ENCODE results near the gene CRADD. TPM values are rescaled to one million over a fixed set of nuclear protein-coding genes. Genes with fewer than 3 reads are reported as not detected.
"Not testable (repeated sequence)": the region's sequence is repeated elsewhere in the genome, so short reads cannot be mapped to it uniquely, and the experiment has no call there.

The CRADD gene
- total RNA-seq, 1 experiment from 2014 or later, result 18.3 TPM

DNA sequence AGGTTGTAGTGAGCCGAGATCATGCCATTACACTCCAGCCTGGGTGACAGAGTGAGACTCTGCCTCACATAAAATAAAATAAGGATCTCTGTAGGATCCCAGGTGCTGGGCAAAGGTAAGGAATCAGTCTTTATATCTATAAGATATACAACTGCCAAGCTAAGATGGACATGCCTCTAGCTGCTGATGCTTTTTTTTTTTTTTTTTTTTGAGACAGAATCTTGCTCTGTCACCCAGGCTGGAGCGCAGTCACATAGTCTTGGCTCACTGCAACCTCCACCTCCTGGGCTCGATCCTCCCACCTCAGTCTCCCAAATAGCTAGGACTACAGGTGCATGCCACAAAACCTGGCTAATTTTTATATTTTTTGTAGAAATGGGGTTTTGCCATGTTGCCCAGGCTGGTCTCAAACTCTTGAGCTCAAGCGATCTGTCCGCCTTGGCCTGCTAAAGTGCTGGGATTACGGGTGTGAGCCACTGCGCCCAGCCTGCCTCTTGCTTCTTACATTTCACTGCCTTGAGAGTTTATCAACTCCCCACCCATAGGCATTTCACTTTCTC, 208.9 kb downstream of the CRADD start:
- not testable (repeated sequence) for H3K9me3 ChIP-seq (ENCODE audit: low read length); DNase-seq; H3K9me2 ChIP-seq (replicated peaks; ENCODE audit: insufficient read depth, low read length); H3K27me3 ChIP-seq (ENCODE audit: low read length); H3K4me2 ChIP-seq (ENCODE audit: low read depth, low read length, poor library complexity, severe bottlenecking); H3K27ac ChIP-seq (ENCODE audit: low read length); H3K36me3 ChIP-seq (ENCODE audit: insufficient read depth, low read length); H4K20me1 ChIP-seq (ENCODE audit: insufficient read depth, low read depth, low read length); H3K9ac ChIP-seq (ENCODE audit: low read length); H2AFZ ChIP-seq (ENCODE audit: low read length); H3K4me3 ChIP-seq (ENCODE audit: low read length); H3K79me2 ChIP-seq (ENCODE audit: low read length)
- H3K4me1 ChIP-seq (ENCODE audit: low read length), result peaks cover 16% of the 10 kb centered on the region

DNA sequence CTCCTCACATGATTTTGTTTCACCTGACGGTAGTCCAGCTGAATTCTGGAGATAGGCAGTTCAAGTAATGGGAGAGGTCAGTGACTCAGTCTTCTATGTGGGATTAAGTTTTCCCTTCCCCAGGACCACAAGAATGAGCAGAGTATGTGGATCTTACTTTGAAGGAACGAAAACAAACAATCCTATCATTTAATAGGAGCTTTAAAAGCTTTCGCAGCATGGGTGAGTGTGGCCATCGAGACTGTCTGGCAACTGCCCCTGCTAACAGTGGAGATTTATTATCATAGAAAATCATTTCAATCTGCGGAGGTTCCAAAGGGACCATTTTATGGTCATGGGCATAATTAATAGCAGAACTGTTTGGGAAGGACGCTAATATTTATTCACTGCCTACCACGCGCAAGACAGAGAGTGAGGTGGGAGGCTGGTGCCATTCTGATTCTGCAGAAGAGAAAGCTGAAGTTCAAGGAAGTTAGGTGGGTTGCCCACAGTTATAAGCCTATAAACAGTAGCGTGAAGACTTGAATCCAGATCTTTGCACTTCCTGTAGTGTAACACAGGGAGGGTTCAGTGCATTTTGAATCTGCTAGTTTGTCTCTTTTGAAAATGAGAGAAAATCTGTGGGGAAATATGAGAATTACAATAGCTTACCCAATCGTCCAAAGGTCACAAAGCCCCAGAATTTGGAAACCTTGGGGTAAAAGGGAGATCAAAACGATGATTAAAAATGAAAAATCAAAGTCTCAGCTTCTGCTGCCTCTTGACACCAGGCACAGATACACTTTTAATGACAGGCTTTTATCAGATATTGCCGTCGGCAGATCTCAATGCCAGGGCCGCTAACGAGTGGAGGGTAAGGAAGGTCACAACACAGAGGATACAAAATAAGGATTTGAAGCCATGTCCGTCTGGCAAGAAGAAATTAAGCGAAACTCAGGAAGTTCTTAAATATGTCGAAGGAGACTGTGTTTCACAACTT, 209.6 kb downstream of the CRADD start:
- H4K20me1 ChIP-seq (ENCODE audit: insufficient read depth, low read depth, low read length), result no peaks in the 10 kb centered on the region

DNA sequence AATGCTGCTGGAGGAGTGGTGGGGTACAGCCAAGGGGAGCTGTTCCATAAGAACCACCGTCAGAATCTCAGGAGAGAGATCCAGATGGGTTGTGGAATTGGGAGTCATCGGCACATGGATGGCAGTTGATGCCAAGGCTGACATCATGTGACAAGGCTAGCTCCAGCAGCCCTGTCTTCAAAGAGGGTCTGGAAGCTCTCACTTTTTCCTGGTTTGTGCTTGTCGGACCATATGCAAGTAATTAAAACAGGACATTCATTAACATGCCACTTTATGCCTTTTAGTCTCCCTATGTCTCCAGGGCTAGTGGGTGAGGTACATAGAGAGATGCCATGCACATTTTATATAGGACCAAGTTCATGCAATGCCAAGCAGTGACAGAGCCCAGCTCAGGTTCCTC, 211.8 kb downstream of the CRADD start:
- no peak overlapping the region for H3K4me2 ChIP-seq (ENCODE audit: low read depth, low read length, poor library complexity, severe bottlenecking)

More for the DNA sequence above, 209.6 kb downstream of the CRADD start:
- no peaks in the 10 kb centered on the region for H3K79me2 ChIP-seq (ENCODE audit: low read length)
- H3K4me3 ChIP-seq (ENCODE audit: low read length), result no peak overlapping the region
- no peak overlapping the region for H3K4me2 ChIP-seq (ENCODE audit: low read depth, low read length, poor library complexity, severe bottlenecking)
- no peak for DNase-seq
- no peak overlapping the region for H2AFZ ChIP-seq (ENCODE audit: low read length)
- no peak overlapping the region for H3K9ac ChIP-seq (ENCODE audit: low read length)
- H3K4me1 ChIP-seq (ENCODE audit: low read length), result peaks cover 16% of the 10 kb centered on the region
- no peaks in the 10 kb centered on the region for H3K9me2 ChIP-seq (replicated peaks; ENCODE audit: insufficient read depth, low read length)
- H3K36me3 ChIP-seq (ENCODE audit: insufficient read depth, low read length), result no peaks in the 10 kb centered on the region
- H3K27me3 ChIP-seq (ENCODE audit: low read length), result no peaks in the 10 kb centered on the region
- H3K9me3 ChIP-seq (ENCODE audit: low read length), result no peaks in the 10 kb centered on the region
- H3K27ac ChIP-seq (ENCODE audit: low read length), result no peak overlapping the region

DNA sequence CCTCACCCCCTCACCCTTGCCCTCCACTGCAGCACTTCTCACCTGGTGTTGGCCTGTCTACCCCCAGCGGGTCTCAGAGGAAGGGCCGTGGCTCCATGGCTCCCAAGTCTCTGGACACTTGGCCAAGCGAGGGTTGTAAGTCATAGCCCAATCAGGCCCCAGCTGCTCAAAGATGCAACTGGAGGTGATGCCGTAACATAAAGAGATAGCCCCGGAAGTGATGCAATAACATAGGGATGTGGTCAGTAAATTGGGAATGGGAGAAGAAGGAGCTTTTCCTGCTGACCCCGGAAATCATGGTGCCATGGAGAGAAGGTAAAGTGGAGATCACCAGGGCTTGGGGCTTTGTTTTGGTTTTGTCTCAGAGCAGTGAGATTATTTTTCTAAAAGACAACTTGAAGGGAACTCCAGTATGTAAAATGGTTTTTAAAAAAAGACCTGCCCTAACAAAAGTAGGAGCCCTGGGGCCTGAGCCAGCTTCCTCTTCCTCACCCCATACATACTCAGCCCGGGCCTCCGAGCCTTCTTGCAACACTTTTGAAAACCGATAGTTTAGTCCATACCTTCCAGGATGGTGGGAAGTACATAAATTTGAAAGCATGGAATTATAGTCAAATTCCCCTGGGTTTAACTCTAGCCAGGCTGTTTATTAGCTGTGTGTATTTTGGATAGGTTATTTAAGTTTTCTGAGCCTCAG, 212.5 kb downstream of the CRADD start:
- Histone ChIP-seq H3K36me3 (ENCODE audit: insufficient read depth, low read length) (no peaks in the 10 kb centered on the region), H3K9me2 (replicated peaks; ENCODE audit: insufficient read depth, low read length) (no peaks in the 10 kb centered on the region), H3K4me2 (ENCODE audit: low read depth, low read length, poor library complexity, severe bottlenecking) (peak overlapping the region; percentile 39), H4K20me1 (ENCODE audit: insufficient read depth, low read depth, low read length) (no peaks in the 10 kb centered on the region), H3K9me3 (ENCODE audit: low read length) (no peaks in the 10 kb centered on the region), H3K79me2 (ENCODE audit: low read length) (no peaks in the 10 kb centered on the region), H3K27me3 (ENCODE audit: low read length) (0 out of 2 replicates have a peak, but pooled peaks cover 5% of the 10 kb centered on the region), H2AFZ (ENCODE audit: low read length) (no peak overlapping the region), H3K4me3 (ENCODE audit: low read length) (no peak overlapping the region), H3K27ac (ENCODE audit: low read length) (no peak overlapping the region), H3K9ac (ENCODE audit: low read length) (no peak overlapping the region), H3K4me1 (ENCODE audit: low read length) (peaks cover 22% of the 10 kb centered on the region)
- peak; percentile 62 for DNase-seq

More for the DNA sequence above, 211.8 kb downstream of the CRADD start:
- H3K9me2 ChIP-seq (replicated peaks; ENCODE audit: insufficient read depth, low read length), result no peaks in the 10 kb centered on the region
- no peak overlapping the region for H2AFZ ChIP-seq (ENCODE audit: low read length)
- no peak overlapping the region for H3K9ac ChIP-seq (ENCODE audit: low read length)
- peaks cover 22% of the 10 kb centered on the region for H3K4me1 ChIP-seq (ENCODE audit: low read length)
- H3K27me3 ChIP-seq (ENCODE audit: low read length), result 0 out of 2 replicates have a peak, but pooled peaks cover 5% of the 10 kb centered on the region
- H3K27ac ChIP-seq (ENCODE audit: low read length), result no peak overlapping the region
- no peak for DNase-seq
- no peak overlapping the region for H3K4me3 ChIP-seq (ENCODE audit: low read length)
- H3K36me3 ChIP-seq (ENCODE audit: insufficient read depth, low read length), result no peaks in the 10 kb centered on the region
- H3K79me2 ChIP-seq (ENCODE audit: low read length), result no peaks in the 10 kb centered on the region
- H4K20me1 ChIP-seq (ENCODE audit: insufficient read depth, low read depth, low read length), result no peaks in the 10 kb centered on the region
- no peaks in the 10 kb centered on the region for H3K9me3 ChIP-seq (ENCODE audit: low read length)

DNA sequence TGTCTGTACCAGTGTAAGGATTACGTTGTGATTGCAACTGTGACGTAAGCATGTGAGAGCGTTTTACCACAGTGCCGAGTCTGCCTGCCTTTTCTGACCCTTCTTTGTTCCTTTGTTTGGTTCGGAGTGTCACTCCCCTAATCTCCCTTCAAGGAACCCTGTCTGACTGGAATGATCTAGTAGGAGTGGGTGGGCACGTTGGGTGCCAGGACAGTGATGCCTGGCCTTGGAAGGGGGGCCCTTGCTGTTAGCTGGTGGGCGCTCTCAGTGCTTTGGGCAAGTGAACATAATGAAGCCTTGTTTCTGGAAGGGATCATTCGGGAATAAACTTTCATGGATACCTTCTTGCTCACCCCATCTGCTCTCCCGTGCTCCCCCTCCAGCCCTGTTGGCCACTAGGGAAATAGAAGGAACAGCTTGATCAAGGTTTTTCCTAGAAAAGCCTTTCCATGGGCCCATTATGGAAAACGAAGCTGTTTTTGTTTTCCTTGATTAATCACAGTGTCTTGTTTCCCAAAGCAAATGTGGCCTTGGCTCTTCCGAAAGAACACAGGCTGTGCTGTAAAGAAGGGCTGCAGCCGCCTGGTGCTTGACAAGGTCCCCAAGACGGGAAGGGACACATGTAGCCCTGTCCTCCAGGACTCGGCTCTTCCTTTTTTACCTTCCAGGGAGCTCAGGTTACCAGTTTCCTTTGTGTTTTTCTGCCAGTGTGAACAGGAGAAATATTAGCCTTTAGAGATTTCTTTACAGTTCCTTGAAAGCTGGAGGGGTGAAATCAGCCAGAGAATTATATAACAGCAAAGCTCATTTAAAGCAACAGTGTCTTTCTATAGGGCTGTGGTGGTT, 215.5 kb downstream of the CRADD start:
- 0 out of 2 replicates have a peak, but pooled peaks cover 5% of the 10 kb centered on the region for H3K27me3 ChIP-seq (ENCODE audit: low read length)
- no peaks in the 10 kb centered on the region for H3K79me2 ChIP-seq (ENCODE audit: low read length)
- no peak overlapping the region for H3K9ac ChIP-seq (ENCODE audit: low read length)
- H3K4me2 ChIP-seq (ENCODE audit: low read depth, low read length, poor library complexity, severe bottlenecking), result no peak overlapping the region
- DNase-seq, result no peak
- H2AFZ ChIP-seq (ENCODE audit: low read length), result no peak overlapping the region
- H3K9me3 ChIP-seq (ENCODE audit: low read length), result no peaks in the 10 kb centered on the region
- H3K36me3 ChIP-seq (ENCODE audit: insufficient read depth, low read length), result no peaks in the 10 kb centered on the region
- H3K27ac ChIP-seq (ENCODE audit: low read length), result no peak overlapping the region
- H3K4me1 ChIP-seq (ENCODE audit: low read length), result peaks cover 22% of the 10 kb centered on the region
- H3K9me2 ChIP-seq (replicated peaks; ENCODE audit: insufficient read depth, low read length), result no peaks in the 10 kb centered on the region
- no peak overlapping the region for H3K4me3 ChIP-seq (ENCODE audit: low read length)
- H4K20me1 ChIP-seq (ENCODE audit: insufficient read depth, low read depth, low read length), result no peaks in the 10 kb centered on the region

DNA sequence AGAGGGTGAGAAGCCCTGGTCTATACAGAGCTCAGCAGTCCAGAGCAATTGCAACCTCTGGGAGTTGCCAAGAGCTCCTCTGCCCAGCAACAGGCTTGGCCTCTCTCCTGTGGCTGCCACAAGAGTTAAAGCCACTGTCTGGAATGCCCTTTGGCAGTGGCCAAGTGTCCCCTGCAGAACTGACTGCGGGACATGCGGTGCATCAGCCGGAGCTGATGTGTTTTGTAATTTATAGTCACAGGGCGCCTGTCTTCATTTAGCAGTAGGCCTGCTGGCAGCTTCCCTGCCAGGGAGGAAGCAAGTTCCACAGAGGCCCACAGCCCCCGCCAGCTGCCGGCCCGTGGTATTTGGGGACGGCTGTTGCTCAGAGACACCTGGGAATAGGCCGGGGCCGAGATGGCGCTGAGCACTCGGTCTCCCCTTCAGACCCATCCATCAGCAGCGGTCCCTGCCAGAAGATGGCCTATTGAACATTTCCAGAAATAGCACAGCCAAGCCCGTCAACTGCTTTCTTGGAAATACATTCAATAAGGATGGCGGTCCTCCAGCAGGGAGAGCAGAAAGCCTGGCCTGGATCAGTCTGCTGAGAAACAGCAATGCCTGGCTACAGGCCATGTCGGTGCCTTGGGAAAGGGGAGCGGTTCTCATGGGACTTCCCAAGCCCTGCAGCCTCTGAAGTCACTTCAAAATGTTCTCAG, 217.4 kb downstream of the CRADD start:
- Histone ChIP-seq H3K36me3 (ENCODE audit: insufficient read depth, low read length) (no peaks in the 10 kb centered on the region), H3K79me2 (ENCODE audit: low read length) (no peaks in the 10 kb centered on the region), H3K9ac (ENCODE audit: low read length) (no peak overlapping the region), H4K20me1 (ENCODE audit: insufficient read depth, low read depth, low read length) (no peaks in the 10 kb centered on the region), H3K4me2 (ENCODE audit: low read depth, low read length, poor library complexity, severe bottlenecking) (no peak overlapping the region), H3K4me1 (ENCODE audit: low read length) (peaks cover 15% of the 10 kb centered on the region), H3K9me3 (ENCODE audit: low read length) (no peaks in the 10 kb centered on the region), H3K27ac (ENCODE audit: low read length) (no peak overlapping the region), H2AFZ (ENCODE audit: low read length) (no peak overlapping the region), H3K27me3 (ENCODE audit: low read length) (0 out of 2 replicates have a peak, but pooled peaks cover 5% of the 10 kb centered on the region), H3K4me3 (ENCODE audit: low read length) (no peak overlapping the region), H3K9me2 (replicated peaks; ENCODE audit: insufficient read depth, low read length) (no peaks in the 10 kb centered on the region)
- DNase-seq, result no peak

DNA sequence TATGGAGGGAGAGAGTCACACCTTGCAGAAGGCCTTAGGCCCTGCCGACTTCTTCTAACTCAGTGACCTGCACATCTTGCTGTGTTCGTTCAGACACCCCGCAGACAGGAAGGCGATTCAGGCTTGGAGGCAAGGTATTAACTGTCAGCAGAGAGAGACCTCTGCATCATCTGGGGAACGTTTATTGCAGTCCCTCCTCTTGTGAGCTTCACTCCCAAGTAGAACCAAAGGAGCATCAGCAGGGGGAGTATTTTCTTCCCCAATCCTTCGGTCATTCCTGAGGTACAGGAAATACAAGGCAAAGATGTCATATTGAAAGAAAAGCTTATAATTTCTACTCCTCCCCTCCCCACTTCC, 217.9 kb downstream of the CRADD start:
- no peaks in the 10 kb centered on the region for H3K9me2 ChIP-seq (replicated peaks; ENCODE audit: insufficient read depth, low read length)
- no peak overlapping the region for H3K9ac ChIP-seq (ENCODE audit: low read length)
- H3K36me3 ChIP-seq (ENCODE audit: insufficient read depth, low read length), result no peaks in the 10 kb centered on the region
- H3K4me2 ChIP-seq (ENCODE audit: low read depth, low read length, poor library complexity, severe bottlenecking), result no peak overlapping the region
- no peaks in the 10 kb centered on the region for H4K20me1 ChIP-seq (ENCODE audit: insufficient read depth, low read depth, low read length)
- DNase-seq, result no peak
- 0 out of 2 replicates have a peak, but pooled peaks cover 5% of the 10 kb centered on the region for H3K27me3 ChIP-seq (ENCODE audit: low read length)
- H3K27ac ChIP-seq (ENCODE audit: low read length), result no peak overlapping the region
- no peaks in the 10 kb centered on the region for H3K9me3 ChIP-seq (ENCODE audit: low read length)
- H3K4me1 ChIP-seq (ENCODE audit: low read length), result peaks cover 10% of the 10 kb centered on the region
- H3K4me3 ChIP-seq (ENCODE audit: low read length), result no peak overlapping the region
- H2AFZ ChIP-seq (ENCODE audit: low read length), result no peak overlapping the region
- no peaks in the 10 kb centered on the region for H3K79me2 ChIP-seq (ENCODE audit: low read length)

Measured in Karpas-422 (cell line).